Measurements from ENCODE around the gene NISCH.

The NISCH gene

DNA sequence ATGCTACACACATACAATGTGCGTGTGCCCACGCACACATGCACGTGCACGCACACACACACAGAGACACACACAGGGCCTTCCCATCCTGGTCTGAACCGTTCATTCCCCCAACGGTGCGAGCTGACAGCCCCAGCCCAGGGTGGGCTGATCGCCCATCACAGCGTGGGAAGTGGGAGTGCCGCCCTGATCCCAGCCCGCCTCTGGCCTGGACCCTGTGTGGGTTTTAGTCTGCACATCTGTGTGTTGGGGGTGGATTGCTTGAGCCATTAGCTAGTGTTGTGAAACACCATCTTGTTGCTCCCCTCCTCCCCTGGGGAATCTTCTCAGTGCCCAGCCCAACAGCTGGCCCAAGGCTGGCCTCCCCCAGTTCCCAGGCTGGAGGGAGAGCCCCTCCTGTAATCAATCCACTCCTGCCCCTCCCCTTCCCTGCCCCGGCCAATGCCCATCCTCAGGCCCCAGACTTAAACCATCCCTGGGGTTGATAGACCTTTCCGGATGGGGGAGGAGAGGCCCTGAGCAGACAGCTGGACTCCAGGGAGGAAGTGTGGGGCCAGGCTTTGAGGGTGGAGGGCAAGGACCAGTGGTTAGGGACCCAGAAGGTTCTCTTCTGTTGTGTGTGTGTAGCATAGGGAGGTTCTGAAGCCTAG is 18.8 kb upstream of the NISCH start:
- DNase-seq, result peak; percentile 23

DNA sequence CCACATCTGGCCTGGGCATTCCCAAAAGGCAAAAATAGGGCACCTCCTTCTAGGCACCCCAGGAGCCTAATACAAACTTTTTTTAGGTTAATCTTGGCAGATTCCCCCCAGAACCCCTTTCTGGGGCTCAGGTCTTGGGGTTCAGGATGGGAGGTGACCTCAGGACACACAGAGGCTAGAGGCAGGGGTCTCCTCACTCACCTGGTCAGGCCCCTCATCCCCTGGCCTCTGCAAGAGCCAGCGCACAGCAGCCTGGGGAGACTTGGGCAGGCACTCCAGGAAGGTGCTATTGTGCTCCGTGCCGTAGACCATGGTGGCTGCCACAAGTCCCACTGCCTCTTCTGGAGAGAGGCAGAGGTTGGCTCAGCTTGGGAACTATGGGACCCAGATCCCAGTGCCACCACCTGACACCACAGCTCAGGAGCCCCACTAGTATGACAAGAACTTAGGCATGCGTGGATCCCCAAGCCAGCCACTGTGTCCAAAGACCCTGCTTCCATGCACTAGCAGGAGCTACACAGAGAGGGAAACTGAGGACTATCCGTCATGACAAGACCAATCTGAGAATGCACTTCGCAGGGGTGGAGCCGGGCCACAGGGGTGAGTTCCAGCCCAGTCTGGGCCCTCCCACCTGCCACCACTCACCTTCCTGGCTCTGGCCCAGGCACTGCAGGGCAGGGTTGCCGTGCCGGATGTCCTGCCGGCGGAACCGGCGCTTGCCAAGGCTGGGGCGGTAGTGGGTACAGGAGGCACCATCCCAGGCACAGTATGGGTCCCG is 17.9 kb upstream of the NISCH start:
- no peak for DNase-seq

DNA sequence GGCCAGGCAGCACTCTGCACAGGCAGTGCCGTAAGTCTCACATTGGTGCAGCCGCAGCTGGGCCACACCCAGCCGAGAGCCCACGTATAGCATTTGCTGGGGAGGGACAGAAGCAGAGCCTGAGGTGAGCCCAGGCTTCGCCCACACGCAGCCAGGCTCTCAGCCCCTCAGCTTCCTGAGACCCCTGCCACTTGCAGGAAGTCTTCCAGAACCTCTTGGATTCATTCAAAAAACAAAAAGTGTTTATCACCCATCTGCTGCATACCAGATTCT is 17.4 kb upstream of the NISCH start:
- DNase-seq, result no peak

DNA sequence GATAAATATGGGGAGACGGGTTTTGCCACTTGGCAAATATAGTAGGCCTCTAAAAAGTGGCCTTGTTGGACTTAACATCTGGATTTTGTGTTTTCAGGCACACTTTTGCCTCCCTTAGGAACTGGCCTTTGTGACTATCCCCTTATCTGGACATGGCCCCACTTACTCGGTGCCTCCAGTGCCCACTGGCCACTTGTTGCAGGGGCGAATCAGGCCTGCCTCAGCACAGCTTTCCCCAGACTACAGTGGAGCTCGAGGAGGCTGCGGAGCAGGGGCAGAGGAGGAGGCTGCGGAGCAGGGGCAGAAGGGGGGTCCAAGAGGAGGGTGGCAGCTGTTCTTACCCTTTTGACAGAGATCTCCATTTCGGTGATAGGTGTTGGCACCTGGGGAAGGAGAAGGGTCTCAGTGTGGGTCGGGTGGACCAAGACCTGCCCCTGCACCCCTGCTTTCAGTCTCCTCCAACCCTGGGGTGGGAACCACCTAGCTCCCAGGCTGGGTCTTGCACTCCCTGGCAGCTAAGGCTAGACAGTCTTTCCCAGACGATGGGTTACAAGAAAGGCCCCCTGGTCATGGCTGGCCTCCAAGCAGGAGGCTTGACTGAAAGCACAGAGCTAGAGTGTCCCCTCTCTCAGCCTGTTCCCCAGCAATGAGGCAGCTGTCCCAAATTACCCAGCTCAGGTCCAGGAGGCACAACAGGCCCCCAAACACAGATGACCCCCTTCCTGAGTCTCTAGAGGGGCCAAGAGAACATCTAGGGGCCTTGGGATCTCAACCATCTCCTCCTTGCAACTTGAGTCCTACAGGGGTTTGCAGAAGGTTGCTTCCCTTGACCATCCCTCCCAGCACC is 16.6 kb upstream of the NISCH start:
- no peak for DNase-seq

GRCh38 chr3:52439426-52440248 is 15.8 kb upstream of the NISCH start:
- DNase-seq, result no peak

DNA sequence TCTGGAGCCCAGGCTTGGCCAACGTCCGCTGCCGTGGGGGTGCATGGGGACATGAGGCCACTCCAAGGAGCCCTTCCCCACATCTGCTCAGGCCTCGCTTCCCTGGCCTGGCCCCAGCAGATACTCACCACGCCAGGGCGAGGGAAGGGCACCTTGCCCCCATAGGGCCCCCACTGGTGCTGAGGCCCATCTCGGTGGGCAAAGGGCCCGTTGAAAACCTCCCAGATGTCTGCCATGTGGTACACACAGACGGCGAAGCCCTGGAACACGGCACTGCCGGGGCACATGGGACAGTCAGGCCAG is 15.2 kb upstream of the NISCH start:
- no peak for DNase-seq

- DNase-seq, result no peak
Observed at GRCh38 chr3:52440671-52441070, 14.7 kb upstream of the NISCH start.

DNA sequence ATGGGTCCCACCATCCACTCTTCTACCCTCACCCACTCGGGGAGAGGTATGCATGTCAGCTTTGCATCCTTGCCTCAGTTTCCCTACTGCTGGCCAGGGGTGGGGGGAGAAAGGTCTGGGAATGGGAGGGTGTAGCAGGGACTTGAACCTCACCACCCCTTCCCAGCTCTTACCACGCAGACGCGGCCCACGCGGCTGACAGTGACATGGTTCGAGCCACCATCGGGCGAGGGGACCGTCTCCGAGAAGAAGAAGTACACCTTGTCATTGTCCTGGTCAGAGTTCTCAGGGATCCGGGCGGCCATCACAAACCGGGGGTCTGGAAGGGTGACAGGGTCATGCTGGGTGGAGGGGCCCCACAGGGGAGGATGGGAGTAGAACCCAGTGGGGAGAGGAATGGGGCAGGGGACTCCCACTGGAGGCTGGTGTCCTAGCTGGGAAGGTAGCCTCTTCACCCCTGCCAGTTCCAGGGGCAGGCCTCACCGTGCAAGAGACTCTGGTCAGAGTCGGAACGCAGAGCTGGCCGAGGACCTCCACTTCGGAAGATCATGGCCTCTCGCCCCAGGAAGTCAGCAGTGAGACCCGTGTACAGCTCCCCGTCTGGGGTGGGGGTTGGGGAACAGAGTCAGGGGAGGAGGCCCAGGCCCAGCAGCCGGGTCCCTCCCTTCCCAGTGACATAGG is 14.2 kb upstream of the NISCH start:
- DNase-seq, result no peak

DNA sequence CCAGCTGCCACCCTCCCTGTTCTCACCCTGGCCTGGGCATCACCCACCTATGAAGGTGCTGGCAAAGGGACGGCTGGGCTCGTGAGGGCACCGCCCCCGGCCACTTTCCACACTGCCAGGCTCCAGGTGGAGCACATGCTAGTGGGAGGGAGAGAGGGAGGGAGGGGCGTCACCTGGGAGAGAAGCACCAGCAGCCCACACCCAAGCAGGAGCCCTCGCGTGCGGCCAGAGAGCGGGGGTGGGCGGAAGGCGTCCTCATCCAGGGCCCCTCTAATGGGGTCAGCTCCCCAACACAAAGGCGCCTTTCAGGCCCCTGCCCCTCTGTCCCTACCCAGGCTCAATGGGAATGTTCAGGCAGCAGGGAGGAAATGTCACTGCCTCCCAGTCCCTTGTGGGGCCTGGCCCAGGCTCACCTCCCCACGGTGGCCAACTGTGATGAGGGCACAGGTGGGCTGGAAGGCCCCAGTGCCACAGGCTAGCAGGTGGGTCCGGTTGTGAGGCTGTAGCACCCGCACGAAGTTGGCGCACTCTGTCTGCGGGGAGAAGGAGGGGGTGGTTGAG is 13.6 kb upstream of the NISCH start:
- no peak for DNase-seq

GRCh38 chr3:52442409-52443267 is 12.8 kb upstream of the NISCH start:
- DNase-seq, result no peak

DNA sequence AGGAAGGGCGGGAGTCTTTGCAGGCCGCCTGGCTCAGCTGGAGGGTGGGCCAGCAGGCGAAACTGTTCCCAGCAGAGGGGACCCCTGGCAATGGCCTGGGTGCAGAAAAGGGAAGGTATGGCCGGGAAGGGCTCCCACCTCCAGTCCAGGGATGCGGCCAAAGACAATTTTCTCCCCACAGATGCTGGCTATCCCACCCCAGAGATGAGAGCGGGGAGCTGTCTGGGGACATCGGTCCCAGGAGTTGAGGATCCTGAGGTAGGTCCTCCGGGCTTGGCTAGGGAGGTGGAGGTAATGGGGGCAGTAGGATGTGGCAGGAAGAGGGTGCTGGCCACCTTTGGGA is 12.2 kb upstream of the NISCH start:
- no peak for DNase-seq

- DNase-seq, result no peak
Observed at GRCh38 chr3:52443791-52444687, 11.4 kb upstream of the NISCH start.

- peak; percentile 78 for DNase-seq
Observed at GRCh38 chr3:52444860-52445793, 10.3 kb upstream of the NISCH start, which contains the start of gene SEMA3G. SEMA3G (minus strand) TSS chr3:52445103; CDS start chr3:52445027, 76 bp downstream.

- DNase-seq, result no peak
Observed at GRCh38 chr3:52446042-52446441, 9.4 kb upstream of the NISCH start.

DNA sequence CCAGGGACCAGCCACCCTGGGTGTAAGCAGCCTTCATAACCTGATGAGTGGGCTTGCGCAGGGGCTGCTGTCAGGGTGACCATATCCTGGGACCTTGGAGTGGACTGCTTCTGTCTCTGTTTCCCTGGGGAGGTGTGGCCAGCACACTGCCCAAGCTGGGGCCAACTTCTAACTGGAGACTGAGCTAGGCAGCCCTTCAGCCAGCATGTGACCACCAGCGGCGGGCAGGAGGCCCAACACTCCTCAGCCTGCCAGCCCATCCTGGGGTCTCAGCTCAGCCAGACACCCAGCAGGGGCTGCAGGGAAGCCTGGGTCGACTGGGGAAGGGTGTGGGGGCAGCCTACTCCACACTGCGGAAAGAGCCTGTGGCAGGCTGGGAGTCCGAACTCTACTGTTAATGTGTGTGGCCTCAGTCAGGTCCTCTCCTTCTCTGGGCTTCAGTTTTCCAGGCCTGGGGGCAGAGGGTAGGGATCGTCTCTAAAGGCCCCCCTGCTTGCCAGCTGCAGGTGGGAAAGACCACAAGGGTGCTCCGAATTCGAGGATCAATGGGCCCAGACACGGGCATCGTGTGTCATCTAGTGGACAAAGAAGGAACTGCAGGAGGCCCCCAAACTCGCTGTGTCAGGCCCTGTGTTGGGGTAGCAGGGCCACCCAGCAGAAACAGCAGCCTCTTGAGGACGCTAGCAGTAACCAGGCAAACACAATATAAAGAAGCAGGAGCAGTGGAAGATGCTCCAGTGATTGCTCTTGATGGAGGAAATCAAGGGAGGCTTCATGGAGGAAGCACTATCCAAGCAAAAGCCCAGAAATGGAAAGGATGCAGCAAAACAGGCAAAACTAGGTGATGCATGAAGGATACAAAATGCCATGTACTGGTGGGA is 8.5 kb upstream of the NISCH start:
- peak; percentile 73 for DNase-seq

- no peak for DNase-seq
Observed at GRCh38 chr3:52447512-52448355, 7.7 kb upstream of the NISCH start.
